Panc1 (cell line): ENCODE results near the gene NDUFV2.

Experiments
- POLR2AphosphoS5 ChIP-seq: IDR thresholded peaks from 2 replicates; pipeline ENCODE4 v1.6.1; 2012; ENCODE audit warnings: mild to moderate bottlenecking, low read depth, low read length, moderate library complexity
- SIN3A ChIP-seq: IDR thresholded peaks from 2 replicates; pipeline ENCODE4 v1.6.1; 2012; ENCODE audit warnings: low read depth, mild to moderate bottlenecking, low read length, moderate library complexity, borderline replicate concordance; ENCODE audit not compliant: insufficient read depth
- TF ChIP-seq, protein P1 (sequence below): fragments of 450-650 bp; IDR thresholded peaks from 2 replicates; pipeline ENCODE4 v1.5.1; 2017; ENCODE audit warnings: mild to moderate bottlenecking
- TF ChIP-seq, protein P2 (sequence below), 2 experiments: IDR thresholded peaks; 2 replicates each; pipeline ENCODE4 v1.6.1; 2011 to 2012; ENCODE audit warnings: low read depth in 2 of 2, control low read depth in 1 of 2, low read length in 1 of 2, mild to moderate bottlenecking in 1 of 2, moderate library complexity in 1 of 2; ENCODE audit not compliant: insufficient read depth in 1 of 2

DNA sequence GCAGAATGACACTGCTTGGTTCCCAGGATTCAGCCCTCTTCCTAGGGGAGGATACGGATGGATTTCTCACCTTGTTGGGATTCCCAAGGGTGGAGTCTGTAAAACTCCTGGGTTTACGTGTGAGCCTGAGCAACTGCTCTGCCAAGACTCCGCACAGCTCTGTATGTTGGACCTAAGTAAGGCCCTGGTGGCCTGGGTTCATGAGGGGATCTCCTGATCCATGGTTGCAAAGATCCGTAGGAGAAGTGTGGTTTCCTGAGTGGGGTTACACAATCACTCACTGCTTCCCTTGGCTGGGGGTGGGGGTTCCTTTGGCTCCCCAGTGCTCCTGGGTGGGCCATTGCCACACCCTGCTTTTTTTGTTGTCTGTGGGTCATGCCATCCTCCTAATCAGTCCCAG lies 71.8 kb downstream of the NDUFV2 start:
- no peak for TF ChIP-seq POLR2AphosphoS5
- TF ChIP-seq, protein P1, sequence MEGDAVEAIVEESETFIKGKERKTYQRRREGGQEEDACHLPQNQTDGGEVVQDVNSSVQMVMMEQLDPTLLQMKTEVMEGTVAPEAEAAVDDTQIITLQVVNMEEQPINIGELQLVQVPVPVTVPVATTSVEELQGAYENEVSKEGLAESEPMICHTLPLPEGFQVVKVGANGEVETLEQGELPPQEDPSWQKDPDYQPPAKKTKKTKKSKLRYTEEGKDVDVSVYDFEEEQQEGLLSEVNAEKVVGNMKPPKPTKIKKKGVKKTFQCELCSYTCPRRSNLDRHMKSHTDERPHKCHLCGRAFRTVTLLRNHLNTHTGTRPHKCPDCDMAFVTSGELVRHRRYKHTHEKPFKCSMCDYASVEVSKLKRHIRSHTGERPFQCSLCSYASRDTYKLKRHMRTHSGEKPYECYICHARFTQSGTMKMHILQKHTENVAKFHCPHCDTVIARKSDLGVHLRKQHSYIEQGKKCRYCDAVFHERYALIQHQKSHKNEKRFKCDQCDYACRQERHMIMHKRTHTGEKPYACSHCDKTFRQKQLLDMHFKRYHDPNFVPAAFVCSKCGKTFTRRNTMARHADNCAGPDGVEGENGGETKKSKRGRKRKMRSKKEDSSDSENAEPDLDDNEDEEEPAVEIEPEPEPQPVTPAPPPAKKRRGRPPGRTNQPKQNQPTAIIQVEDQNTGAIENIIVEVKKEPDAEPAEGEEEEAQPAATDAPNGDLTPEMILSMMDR: no peak
- TF ChIP-seq, protein P2, sequence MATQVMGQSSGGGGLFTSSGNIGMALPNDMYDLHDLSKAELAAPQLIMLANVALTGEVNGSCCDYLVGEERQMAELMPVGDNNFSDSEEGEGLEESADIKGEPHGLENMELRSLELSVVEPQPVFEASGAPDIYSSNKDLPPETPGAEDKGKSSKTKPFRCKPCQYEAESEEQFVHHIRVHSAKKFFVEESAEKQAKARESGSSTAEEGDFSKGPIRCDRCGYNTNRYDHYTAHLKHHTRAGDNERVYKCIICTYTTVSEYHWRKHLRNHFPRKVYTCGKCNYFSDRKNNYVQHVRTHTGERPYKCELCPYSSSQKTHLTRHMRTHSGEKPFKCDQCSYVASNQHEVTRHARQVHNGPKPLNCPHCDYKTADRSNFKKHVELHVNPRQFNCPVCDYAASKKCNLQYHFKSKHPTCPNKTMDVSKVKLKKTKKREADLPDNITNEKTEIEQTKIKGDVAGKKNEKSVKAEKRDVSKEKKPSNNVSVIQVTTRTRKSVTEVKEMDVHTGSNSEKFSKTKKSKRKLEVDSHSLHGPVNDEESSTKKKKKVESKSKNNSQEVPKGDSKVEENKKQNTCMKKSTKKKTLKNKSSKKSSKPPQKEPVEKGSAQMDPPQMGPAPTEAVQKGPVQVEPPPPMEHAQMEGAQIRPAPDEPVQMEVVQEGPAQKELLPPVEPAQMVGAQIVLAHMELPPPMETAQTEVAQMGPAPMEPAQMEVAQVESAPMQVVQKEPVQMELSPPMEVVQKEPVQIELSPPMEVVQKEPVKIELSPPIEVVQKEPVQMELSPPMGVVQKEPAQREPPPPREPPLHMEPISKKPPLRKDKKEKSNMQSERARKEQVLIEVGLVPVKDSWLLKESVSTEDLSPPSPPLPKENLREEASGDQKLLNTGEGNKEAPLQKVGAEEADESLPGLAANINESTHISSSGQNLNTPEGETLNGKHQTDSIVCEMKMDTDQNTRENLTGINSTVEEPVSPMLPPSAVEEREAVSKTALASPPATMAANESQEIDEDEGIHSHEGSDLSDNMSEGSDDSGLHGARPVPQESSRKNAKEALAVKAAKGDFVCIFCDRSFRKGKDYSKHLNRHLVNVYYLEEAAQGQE (IDR thresholded peaks at IDR 0.05; ENCODE audit: insufficient read depth in 1 of 2, low read depth in 2 of 2, low read length in 1 of 2): no peak
- no peak for TF ChIP-seq SIN3A
